HG02885 (cell line): ENCODE results near the gene PIGU.

ENCODE experiments used
- ATAC-seq: cut with Tn5 transposase; IDR thresholded peaks from one replicate; pipeline ENCODE4 v1.9.1; 2021; ENCODE audit warnings: mild to moderate bottlenecking; ENCODE audit not compliant: unreplicated experiment, poor library complexity

The PIGU gene

DNA sequence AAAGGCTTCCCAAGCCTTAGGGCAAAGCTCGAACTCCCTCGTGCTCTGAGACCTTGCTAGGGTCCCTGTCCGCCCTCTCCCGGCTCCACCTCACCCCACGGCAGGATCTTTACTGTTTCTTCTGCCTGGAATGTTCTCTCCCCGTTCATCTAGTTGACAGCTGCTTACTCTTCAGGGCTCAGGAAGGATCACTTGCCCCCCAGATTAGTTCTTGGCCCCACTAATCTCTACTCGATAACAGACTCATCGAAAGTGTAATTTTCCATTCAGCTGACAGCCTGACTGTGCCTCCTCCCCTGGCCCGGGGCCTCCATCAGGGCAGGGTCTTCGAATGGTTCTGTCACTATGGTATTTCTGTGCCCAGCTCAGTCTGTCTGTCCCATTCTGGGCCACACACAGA is 115.2 kb downstream of the PIGU start:
- no peak for ATAC-seq

DNA sequence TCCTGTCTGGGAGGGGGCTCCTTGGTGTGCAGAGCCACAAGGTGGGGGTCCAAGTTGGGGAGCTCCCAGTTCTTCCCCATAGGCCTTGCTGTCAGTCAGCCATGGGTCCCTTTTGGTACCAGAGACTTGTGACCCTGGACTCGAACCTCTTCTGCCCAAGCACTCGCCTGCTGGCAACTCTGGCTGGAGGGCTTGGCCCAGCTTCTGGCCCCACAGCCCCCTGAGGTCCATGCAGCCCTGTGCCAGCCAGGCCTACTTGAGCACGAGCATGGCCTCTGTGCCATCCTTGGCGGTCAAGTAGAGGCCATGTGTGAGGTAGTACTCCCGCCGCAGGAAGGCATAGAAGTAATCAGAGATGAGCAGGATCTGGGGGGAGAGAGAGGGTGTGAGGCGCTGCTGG is 116.3 kb downstream of the PIGU start:
- no peak for ATAC-seq

DNA sequence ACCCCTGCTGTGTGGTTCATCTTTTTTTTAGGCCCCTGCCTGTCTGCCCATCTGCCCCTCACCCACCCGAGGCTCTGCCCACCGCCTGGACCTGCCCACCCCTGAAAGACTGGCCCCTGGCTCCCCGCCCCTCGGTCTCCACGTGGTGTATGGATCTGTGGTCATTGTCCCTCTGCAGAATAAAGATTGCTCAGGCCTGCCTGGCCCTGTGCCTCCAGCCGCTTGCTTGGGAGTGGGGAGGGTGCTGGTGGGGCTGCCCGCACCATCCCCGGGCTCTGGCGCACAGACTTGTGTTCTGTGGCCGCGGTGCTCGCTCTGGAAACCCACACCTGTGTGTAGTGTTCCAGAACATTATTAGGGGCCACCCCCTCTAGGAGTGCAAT is 116.8 kb downstream of the PIGU start:
- no peak for ATAC-seq

DNA sequence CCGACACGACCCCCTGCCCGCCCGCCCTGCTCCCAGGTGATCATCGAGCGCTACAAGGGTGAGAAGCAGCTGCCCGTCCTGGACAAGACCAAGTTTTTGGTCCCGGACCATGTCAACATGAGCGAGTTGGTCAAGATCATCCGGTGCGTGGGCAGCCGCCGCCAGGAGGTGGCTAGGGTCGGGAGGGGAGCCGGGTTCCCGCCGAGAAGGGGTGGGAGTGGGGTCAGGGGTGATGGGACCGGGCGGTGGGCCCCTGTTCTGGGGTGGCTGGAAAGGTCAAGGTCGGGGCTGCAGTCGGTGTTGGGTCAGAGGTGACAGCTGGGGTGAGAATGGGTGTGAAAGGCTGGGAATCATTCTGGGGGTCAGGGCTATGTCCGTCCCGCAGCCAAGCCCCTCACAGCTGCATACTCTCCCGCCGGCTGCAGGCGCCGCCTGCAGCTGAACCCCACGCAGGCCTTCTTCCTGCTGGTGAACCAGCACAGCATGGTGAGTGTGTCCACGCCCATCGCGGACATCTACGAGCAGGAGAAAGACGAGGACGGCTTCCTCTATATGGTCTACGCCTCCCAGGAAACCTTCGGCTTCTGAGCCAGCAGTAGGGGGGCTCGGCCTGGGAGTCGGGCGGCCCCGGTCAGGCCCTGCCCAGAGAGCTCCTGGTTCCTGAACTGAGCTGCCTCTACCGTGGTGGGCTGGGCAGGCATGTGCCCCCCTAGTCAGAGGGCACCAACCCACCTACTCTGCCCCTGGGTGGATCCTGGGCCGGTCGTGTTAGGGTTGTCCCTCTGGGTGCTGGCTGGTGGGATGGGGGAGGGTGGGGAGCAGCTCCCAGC is 117.4 kb downstream of the PIGU start:
- no peak for ATAC-seq

DNA sequence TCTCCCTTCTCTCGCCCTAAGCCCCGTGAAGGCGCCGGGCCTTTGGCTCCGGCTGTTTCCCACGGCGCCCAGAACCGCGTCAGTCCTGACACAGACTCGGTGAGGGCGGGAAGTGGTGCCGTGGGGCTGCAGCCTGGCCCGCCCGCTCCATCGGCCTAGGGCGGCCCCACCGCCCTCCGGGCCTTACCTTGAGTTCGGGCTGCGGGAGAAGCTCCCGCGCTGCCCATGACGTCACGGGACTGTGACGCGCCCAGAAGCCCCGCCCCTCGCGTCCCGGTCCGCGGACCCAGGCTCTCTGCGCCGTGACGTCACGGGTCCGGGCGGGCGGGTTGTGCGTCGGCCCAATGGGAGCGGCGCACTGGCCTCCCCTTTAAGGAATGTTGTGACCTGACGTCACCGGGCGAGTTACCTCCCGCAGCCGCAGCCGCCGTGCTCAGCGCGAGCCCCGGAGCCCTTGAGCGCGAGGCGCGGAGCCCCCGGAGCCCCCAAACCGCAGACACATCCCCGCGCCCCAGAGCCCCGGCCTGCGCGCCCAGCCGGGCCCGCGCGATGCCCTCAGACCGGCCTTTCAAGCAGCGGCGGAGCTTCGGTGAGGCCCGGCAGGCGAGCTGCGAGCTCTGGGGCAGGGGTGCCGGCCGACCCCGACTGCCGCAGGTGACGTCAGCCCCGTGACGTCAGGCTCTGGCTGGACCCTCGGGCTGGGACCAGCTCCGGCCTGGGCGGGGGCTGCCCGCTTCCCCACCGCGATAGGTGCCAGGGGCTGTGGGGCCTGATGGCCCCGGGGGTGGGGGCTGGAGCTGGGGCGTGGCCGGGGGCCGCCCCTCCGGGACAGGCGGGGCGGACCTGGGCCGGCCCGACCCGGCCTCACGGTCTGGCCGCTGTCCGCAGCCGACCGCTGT is 118.3 kb downstream of the PIGU start, which contains the start of gene MAP1LC3A:
Gene MAP1LC3A, plus strand, starts transcription at position 399 of the 899 bp plus-strand sequence. Its CDS starts 151 bp downstream, at position 550.
- peak; percentile 87 for ATAC-seq

DNA sequence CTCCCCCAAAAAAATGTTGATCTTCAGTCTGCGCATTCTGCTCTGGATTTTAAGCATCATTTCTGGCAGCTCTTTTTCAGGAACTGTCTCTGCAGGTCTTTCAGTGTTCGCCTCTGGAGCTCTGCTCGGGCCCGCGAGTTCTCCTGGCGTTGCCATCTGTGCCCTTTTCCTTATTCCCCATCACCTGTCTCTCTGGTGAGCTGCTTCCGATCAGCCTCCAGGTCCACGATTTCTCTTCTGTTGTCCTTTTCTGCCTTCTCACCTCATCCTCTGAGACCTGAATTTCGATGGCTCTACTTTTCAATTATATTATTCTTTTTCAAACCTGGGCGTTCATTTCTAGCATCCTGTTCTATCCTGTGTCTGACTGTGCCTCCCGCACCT is 119.0 kb downstream of the PIGU start:
- no peak for ATAC-seq

DNA sequence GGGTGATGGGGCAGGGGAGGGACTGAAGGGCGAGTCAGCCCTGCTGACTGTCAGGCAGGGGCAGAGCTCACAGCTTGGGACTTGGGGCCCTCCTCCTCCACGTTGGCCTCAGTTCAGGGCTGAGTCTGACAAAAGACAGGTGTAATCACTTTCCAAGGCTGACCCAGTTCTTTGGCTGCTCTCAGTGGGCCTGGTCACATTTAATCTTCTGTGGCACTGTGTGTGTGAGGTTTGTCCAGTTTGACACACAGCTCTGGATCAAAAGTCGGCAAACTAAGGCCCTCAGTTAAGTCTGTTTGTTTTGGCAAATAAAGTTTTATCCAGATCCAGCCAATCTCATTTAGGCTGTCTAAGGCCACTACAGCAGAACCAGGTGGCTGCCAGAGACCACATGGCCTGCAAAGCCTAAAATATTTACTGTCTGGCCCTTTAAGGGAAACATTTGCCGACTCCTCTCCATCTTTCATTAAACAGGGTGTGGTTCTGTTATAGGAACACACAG is 123.5 kb downstream of the PIGU start:
- ATAC-seq: no peak

DNA sequence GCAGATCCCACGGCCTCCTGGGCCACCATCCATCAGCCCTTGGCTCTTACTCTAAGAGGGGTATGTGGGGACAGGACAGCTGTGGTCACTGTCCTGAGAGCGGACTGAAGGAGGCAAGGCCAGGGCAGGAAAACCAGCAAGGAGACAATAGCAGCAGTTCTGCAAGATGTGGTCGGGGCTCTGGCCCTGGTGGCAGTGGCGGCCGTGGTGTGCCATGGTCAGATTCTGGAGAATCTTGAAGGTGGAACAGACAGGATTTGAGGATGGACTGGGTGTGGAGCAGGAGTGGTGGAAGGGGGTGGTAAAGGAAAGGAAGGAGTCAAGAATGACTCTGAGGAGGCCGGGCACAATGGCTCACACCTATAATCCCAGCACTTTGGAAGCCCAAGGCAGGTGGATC is 124.3 kb downstream of the PIGU start:
- no peak for ATAC-seq

DNA sequence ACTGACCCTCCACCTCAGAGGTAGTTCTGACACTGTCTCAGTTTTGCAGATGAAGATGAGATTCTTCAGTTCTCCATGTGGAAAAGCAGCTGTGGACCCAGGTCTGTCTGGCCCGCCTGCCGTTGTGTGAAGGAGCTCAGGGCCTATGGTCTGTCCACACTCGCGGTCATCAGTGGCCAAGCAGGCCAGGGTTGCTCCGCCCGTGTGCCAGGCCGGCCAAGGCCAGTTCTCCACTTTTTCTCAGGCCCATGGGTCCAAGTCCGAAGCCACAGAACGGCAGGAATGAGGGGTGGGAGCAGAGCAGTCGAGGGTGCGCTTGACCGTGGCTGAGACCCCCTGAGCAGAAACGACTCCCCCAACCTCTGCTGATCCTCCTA is 127.0 kb downstream of the PIGU start:
- no peak for ATAC-seq

DNA sequence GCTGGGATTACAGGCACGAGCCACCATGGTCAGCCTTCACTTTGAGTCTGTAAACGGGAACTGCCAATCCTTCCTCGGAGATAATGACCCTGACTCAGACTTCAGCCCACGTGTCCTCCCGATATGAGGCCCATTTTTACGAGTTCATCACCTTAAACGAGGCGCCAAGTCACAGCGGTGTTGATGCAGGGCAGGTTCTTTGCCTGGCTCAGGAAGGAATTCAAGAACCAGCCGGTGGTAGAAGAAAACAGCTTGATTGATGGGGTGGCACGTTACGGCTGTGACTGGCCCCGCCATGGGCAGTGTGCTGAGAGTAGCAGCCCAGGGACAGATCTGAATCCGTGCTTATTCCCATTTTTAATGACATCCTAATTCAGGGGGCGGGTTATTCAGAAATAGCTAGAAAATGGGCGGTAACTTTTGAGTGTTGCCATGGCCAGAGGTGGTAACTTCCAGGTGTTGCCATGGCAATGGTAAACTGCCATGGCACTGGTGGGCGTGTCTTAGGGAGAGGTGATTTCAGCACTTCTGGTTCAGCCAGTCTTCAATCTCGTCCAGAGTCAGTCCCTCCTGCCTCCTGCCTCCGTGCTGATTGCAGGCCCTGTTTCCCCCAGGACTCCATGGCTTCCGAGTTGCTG is 127.5 kb downstream of the PIGU start:
- ATAC-seq: no peak

DNA sequence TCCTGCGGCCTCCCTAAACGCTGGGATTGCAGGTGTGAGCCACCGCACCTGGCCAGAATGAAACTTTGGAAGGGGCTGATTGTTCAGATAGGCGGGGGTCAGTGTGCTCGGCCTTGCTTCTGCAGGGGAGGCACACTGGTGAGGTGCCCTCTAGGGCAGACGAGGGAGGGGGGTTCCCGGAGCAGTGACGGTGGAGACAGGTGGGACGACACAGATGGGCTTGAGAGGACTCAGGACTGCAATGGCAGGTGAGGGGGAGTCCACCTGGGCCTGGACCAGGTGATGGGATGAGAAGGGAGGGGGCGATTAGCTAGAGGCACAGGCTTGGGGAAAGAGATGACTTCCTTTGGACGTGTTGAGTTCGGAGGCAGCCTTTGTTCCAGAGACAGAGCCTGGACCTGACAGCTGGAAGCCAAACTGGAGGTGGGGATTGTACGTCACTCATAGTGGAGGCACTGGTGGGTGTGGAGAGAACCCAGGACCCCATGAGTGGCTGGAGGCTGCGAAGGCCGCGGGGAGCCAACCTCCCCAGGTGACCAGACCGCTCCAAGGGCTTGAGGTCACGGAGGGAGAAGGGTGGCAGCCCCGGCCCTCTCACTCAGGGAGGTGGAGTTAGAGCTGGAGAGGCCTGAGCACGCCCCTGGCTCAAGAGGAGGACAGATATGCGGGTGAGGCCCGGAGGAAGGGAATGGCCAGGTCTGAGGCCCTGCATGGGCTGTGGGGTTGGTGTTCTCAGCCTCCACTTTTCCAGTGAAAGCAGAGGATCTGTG is 128.9 kb downstream of the PIGU start:
- no peak for ATAC-seq

DNA sequence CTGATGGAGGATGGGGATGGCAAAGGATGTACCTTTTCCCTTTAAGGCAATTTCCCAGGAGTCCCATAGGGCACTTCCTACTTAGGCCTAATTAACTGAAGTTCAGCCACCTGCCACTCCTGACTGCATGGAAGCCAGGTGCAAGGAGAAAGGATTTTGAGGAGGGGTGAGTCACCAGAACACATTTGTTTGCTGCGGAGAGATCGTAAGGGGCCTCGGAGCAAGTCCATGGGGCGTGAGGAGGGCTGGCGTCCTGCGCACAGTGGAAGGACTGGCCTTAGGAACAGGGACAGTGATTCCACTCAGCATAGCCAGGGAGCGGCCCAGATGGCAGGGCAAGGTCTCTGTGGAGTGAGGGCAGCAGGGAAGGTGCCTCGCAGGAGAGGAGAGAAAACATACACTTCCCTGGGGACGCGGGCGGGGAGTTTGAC is 130.1 kb downstream of the PIGU start:
- no peak for ATAC-seq

DNA sequence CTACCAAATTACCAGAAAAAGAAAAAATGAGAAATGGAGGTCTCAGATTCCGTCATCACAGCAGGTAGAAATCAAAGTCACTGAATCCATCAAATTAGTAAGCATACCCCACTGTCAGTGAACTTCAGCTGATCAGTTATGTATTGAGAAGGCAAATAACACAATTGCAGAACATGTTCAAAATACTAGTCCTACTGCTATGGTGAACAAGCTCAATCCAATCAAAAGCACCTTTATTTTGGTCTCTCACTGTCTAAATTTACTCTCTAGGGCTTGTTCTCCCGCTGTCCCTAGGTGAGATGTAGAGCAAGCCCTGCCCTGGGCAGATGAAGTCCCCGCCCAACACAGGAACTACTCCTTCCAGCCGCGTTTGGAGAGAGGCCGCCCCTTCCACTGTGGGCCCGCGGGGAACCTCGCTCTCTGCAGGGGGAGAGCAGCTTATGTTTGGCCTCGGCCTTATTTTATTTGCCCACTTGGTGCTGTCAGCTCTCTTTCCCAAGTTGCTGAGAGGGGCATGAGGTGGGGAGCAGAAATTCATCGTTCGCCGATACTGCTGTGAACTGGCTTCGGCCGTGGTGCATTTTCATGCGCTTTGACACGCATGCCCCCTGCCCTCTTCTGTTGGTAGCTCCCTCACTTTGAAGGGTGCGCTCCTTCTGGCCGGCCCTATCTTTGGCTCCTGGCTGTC is 132.6 kb downstream of the PIGU start:
- ATAC-seq: no peak

DNA sequence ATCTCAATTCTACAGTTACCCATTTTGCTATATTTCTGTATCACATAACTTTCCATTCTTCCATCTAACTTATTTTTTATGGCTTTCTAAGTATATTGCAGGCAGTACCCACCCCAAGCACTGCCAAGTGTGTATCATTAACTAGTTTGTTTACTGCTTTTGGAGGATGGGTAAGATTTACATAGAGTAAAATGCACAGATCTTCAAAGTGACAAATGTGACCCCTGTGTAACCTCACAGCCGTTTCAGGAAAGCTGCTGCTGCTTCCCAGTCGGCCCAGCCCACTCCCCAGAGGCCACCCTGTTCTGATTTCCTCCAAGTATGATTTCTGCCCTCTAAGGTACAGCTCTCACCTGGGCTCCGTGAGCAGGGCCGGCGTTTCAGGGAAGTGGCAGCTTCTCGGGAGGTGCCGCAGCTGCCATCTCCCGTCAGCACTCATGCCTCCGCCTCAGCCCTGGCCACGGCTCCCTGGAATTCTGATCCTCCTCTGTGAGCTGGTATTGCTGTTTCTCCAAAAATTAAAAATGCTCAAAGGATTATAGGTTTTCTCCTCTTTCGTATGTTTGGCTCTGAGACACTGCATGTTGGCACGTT is 133.3 kb downstream of the PIGU start:
- no peak for ATAC-seq

DNA sequence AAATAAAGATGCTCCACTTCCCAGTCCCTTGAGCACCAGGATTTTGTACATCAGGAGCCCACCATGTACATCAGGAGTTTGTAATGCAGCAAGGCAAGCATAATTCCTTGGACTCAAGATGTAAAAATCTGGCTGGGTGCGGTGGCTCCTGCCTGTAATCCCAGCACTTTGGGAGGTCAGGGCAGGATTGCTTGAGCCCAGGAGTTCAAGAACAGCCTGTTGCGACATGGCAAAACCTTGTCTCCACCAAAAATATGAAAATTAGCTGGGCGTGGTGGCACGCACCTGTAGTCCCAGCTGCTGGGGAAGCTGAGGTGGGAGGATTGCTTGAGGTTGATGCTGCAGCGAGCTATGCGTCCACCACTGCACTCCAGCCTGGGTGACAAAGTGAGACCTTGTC is 134.5 kb downstream of the PIGU start:
- ATAC-seq: no peak

DNA sequence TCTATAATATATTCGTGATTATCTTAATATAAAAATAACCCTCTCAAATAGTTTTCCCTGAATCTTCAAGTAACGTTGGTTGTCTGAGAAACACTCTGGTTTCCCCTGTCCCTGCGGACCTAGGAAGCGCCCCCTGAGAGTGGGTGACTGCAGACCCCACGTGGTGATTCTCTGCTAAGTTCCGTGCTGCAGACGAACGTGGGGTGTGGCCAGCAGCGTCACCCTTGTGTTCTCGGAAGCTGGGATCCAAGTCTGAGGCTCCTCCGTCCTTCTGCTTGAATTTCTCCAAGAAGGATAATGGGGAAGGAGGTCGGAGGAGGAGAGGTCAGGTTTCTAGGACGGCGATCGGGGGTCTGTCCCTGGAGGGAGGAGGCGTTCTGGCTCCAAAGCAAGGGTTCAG is 135.0 kb downstream of the PIGU start:
- no peak for ATAC-seq

DNA sequence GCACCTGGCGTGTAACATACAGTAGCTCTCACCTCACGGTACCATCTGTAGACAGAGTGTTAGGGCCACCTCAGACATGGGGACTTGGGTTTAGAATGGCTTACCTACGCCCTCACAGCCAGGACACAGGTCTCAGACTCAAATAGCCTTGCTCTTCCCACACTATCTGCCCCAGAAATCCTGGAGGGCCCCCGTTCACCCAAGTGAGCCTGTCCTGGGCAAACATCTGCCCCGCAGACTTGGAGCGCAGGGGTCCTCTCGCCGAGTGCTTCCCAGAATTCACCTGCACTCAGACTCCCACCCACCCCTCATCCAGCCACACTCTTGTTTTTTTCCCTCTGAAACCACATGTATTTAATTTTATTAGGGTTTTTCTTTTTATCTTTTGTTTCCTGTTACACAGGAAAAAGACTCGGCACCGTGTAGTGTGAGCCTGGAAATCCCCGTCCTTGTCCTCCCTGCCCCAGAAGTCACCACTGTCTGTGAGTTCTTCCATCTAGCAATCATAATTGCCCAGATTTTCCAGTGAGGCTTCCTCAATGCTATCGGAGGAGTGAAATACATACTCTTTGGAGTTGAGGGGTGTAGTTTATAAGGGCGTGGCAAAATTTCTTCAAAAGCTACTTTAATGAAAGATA is 135.5 kb downstream of the PIGU start:
- no peak for ATAC-seq

DNA sequence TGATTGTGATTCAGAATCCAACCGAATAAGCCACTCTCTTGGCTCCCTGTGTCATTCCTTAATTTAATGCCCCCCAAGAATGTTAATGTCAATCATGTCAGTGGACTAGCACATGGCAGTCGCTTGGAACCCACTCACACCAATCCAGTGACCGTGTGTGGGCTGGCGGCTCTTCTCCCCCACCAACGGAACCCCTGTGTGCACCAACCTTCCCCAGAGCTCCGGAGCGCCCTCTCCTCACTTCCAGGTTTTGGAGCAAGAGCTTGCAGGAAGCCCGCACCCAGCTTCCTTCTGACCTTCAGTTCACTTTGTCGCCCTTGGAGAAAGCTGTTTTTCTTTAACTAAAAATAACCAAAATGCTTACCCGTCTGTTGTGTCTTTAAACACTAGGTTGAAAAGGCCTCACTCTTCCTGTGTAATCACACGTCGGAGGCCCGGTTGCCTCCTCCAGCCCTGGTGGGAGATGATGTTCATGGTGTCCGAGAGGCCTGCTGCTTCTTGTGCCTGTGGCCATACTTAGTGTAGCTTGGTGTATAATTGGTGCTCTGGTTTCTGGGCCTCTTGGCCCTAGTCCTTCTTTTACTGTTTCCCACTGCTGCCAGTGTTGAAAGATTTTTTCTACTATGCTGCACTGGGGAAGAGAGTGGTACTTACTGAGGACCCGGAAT is 136.2 kb downstream of the PIGU start:
- no peak for ATAC-seq
